NCI-H82 treated with DMSO at 0.1 percent for 48 hours (cell line): ENCODE data around the gene RGS5.

Experiments used
- DNase-seq: peaks from one replicate; lab custom pipeline; 2025; ENCODE audit not compliant: unreplicated experiment; lab: John Stamatoyannopoulos, UW

RGS5 gene

DNA sequence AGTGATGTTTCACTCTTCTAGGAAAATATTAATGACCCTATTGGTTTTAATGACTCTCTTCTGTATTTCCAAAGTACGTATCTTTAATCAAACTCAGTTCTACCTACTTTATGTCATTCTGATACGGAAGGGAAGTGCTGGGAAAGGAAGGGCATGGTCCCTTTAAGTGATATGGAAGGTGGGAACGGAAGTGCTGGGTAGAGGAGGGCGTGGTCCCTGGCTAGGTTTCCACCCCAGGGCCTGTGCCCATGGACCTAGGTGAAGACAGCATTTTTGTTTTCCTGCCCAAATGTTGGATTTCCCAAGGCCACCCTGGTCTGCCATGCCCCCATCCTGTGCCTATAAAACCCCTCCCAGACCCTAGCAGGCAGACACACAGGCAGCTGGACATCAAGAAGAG is 109.5 kb downstream of the RGS5 start:
- DNase-seq, result no peak
